Stimulated activated CD4-positive, alpha-beta T cell treated with anti-CD3 and anti-CD28 coated beads, Interleukin-1b, Interleukin-23, amount 100 ng/mL, for 1 hour (primary cell): Measurements from ENCODE around the gene ZNF740.
"Not testable (repeated sequence)": the region's sequence is repeated elsewhere in the genome, so short reads cannot be mapped to it uniquely, and the experiment has no call there.

Experiments used
- DNase-seq, 2 donors: peaks; one replicate each; pipeline ENCODE4 v3.0.0-alpha.2; 2020; ENCODE audit warnings: low read depth in 2 of 2

The ZNF740 gene, protein sequence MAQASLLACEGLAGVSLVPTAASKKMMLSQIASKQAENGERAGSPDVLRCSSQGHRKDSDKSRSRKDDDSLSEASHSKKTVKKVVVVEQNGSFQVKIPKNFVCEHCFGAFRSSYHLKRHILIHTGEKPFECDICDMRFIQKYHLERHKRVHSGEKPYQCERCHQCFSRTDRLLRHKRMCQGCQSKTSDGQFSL

DNA sequence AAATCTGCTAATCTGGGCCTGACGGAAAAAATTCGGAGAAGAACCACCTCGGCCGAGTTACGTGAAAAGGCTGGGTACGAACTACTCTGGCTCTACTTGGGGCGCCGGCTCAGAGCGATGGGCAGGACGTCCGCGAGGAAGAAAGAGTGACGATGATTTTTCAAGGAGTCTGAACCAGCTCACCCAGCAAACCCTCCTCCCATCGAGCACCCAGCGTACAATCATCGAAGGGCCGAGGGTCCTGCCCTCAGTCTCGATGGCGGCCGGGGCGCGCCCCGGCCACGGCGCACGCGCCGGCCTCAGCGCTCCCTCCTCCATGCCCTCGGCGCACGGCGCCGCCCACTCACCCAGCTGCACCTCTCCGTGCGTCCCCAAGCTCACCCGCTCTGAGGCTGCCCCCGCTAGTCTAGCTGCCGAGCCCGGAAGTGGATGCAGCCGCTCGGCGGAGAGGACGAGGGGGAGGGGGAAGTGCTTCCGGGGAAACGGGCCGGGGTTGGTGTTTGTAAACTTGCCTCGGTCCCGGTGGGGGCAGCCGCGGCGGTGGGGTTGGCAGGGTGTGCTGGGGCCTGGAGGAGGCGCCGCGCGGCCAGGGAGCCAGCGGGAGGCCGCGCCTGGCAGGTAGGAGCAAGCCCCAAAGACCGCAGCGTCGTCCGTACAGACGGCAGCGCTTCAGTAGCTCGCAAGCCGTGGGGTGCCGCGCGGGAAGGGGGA is at the start of gene ZNF740, which contains the start of gene CSAD:
TSS of gene ZNF740 (plus strand) at position 503 of the 711 bp plus-strand sequence. CDS start 1,262 bp downstream, outside the sequence.
TSS of gene CSAD (minus strand) at position 706 of the 711 bp plus-strand sequence. CDS start 7,455 bp downstream, outside the sequence.
- DNase-seq: peak; percentile 88 to 96

- no peak for DNase-seq
Measured at GRCh38 chr12:53131844-53132243, 48.7 kb upstream of the ZNF740 start.

GRCh38 chr12:53133722-53134121 is 46.8 kb upstream of the ZNF740 start:
- DNase-seq: no peak

DNA sequence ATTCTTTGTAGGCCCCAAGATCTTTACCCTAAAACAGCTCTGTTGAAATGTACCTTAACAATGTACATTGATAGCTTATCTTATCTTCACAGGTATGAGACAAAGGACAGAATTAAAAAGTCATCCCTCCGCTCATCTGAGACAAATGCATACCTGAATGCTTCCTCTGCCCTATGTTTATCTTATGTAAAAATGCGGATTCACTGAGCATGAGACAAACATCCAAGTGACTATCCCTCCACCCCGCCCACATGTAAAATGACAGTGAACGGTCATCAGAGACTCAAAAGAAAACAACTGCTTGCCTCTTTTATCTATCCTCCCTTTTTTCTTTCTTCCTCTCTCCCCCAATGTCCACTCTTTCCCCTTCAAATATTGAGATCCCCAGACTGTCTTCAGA is 37.2 kb upstream of the ZNF740 start:
- no peak for DNase-seq

DNA sequence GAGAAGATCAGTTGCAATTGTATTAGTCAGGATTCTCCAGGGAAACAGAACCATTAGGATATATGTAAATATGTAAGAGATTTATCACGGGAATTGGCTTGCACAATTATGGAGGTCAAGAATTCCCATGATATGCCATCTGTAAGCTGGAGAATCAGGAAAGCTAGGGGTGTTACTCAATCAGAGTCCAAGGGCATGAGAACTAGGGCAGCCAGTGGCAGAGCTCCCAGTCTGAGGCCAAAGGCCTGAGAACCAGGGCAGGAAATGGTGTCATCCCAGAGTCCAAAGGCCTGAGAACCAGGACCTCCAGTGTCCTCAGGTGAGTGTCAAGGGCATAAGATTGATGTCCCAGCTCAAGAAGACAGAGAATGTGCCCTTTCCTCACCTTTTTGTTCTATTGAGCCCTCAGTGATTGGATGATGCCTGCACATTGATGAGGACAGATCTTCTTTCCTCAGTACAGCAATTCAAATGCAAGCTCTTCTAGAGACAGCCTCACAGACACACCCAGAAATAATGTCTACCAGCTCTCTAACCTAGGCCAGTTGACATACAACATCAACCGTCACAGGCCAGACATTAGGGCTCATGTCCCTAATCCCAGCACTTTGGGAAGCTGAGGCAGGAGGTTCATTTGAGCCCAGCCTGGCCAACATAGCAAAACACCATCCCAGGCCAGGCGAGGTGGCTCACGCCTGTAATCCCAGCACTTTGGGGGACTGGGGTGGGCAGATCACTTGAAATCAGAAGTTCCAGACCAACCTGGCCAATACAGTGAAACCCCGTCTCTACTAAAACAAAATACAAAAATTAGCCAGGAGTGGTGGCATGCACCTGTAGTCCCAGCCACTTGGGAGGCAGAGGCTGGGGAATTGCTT is 34.9 kb upstream of the ZNF740 start:
- DNase-seq: no peak

DNA sequence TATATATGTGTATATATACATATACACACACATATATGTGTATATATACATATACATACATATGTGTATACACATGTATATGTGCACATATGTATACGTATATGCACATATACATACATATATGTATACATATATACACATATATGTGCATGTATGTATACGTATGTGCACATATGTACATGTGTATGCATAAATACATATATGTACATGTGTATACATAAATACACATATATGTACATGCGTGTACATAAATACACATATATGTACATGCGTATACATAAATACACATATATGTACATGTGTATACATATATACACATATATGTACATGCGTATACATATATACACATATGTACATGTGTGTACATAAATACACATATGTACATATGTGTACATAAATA is 33.3 kb upstream of the ZNF740 start:
- no peak for DNase-seq

GRCh38 chr12:53147653-53148052 is 32.9 kb upstream of the ZNF740 start:
- no peak for DNase-seq

DNA sequence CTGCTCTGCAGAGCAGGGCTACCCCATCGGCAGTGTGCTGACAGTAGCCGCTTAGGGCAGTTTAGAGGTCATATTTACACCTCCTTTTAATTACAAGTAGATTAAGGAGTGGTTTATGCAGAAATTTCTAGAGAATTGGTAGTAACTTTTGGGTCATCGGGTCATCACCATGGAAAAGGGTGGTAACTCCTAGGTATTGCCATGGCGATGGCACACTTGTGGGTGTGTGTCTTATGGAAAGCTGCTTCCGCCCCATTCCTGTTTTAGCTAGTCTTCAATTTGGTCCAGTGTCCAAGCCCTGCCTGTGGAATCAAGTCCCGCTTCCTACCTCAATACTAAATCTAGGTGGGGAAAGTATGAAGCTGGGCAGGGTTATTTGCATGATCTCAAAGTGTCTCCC is 29.5 kb upstream of the ZNF740 start:
- no peak for DNase-seq

GRCh38 chr12:53152390-53152789 is 28.1 kb upstream of the ZNF740 start:
- no peak for DNase-seq

GRCh38 chr12:53159195-53159839 is 21.2 kb upstream of the ZNF740 start:
- DNase-seq: peak; percentile 80 to 88

DNA sequence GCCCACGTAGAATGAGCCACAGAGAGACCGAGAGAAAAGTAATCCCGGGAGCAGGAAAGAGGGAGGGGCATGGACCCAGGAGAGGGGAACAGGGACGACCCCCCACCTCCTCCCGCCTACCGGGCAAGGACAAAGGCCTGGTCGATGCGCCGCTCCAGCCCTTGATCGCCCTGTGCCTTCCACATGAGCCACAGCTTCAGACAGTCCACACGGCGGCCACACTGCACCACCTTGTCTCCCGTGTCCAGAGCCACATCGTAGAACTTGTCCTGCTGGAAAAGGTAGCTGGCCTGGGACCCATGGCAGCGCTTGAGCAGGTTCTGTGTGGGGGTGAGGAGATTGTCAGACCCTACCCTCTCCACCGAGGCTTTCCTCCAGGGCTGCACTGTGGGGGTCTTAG is 20.5 kb upstream of the ZNF740 start:
- no peak for DNase-seq

DNA sequence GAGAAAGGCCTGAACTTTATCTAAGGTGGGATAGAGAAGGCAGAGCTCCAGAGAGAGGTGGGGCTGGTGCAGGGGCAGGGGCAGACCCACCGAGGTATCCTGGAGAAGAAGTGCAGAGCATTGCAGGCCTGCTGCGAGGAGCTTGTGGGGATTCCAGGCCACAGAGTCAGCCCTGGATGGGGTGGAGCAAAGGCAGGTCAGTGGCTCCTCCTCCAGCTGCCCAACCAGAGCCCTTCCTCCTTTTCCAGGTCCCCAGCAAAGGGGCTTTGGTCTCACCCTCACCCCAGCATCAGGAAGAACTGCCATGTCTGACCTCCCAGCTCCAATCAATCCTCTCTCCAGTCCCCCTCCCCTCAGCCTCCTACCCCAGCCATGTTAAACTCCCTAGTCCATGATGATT is 19.8 kb upstream of the ZNF740 start:
- DNase-seq: no peak

- DNase-seq: no peak
Measured at GRCh38 chr12:53161119-53161911, 19.2 kb upstream of the ZNF740 start.

DNA sequence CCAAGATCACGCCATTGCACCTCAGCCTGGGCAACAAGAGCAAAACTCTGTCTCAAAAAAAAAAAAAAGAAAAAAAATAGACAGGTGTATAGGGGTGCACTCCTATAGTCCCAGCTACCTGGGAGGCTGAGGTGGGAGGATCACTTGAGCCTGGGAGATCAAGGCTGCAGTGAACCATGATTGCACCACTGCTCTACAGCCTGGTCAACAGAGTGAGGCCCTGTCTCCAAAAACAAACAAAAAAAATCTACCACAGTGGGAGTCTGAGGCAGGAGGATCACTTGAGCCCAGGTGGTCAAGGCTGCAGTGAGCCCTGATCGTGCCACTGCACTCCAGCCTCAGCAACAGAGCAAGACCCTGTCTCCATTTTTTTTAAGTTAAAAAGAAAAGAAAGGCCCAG is 17.5 kb upstream of the ZNF740 start:
- DNase-seq: not testable (repeated sequence)

DNA sequence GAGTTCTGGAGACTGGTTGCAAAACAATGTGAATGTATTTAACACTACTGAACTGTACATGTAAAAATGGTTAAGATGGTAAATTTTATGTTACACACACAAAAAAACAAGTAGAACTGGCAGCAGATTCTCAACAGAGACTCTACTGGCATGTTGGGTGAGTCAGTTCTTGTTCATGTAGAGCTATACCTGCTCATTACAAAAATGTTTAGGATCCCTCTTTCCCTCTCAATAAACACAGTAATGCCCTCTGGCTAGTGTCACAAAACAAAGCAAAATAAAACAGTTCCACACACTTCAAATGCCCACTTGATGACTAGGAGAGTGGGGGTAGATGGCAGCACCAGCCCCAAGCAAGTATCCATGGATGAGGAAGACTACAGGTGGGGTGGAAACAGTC is 13.7 kb upstream of the ZNF740 start:
- no peak for DNase-seq

DNA sequence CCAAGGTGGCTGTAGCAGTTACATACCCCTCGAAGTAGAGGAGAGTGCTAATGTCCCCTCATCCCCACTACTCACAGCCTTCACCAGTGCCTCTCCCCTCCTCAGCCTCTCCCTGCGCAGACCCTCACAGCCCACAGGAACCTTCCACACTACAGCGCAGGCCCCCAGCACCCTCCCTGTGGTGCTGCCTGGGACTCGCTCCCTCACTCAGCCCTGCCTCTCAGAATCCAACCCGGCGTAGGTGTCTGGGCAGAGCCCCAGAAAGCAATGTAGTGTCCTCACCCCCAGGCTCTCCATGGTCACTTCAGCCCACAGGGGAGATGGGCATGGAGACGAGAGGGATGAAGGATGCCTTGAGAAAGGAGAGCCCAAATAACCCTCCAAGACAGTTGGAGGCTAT is 10.9 kb upstream of the ZNF740 start:
- no peak for DNase-seq

- DNase-seq: no peak
Measured at GRCh38 chr12:53170215-53170614, 10.3 kb upstream of the ZNF740 start.

GRCh38 chr12:53170876-53171724 is 9.4 kb upstream of the ZNF740 start:
- no peak for DNase-seq

- DNase-seq: no peak
Measured at GRCh38 chr12:53171725-53172329, 8.7 kb upstream of the ZNF740 start.

GRCh38 chr12:53172352-53172751 is 8.2 kb upstream of the ZNF740 start:
- no peak for DNase-seq
